Liver (tissue), 9 donors: ENCODE results near the gene COPZ1. TPM values are rescaled to one million over a fixed set of nuclear protein-coding genes. Genes with fewer than 3 reads are reported as not detected.
A peak's percentile ranks its signal among the peaks of the same experiment; 100 is the strongest.

Source experiments
- DNase-seq: peaks from one replicate; pipeline ENCODE4 v3.0.0-alpha.2; 2017; ENCODE audit warnings: low spot score
- H3K27ac ChIP-seq, 2 donors: one replicate each; pipeline ENCODE4 v1.7.0; 2013; ENCODE audit warnings: inconsistent platforms in 2 of 2, low read length in 2 of 2, control low read depth in 1 of 2, low read depth in 1 of 2, mild to moderate bottlenecking in 1 of 2
- H3K27me3 ChIP-seq, 4 donors: one replicate each; pipeline versions ENCODE4 v1.6.1 to v1.7.0; 2013; ENCODE audit warnings: low read length in 3 of 4, inconsistent platforms in 1 of 4, mild to moderate bottlenecking in 1 of 4, moderate library complexity in 1 of 4; ENCODE audit not compliant: control insufficient read depth in 4 of 4, insufficient read depth in 4 of 4
- H3K36me3 ChIP-seq, 4 donors: one replicate each; pipeline versions ENCODE4 v1.6.1 to v1.7.0; 2013; ENCODE audit warnings: low read length in 3 of 4, mild to moderate bottlenecking in 3 of 4, low read depth in 1 of 4, moderate library complexity in 1 of 4; ENCODE audit not compliant: control insufficient read depth in 4 of 4, insufficient read depth in 3 of 4
- H3K4me1 ChIP-seq, 4 donors: one replicate each; pipeline versions ENCODE4 v1.6.1 to v1.7.0; 2013; ENCODE audit warnings: low read length in 3 of 4, mild to moderate bottlenecking in 3 of 4, moderate library complexity in 1 of 4; ENCODE audit not compliant: control insufficient read depth in 4 of 4, insufficient read depth in 4 of 4
- H3K4me3 ChIP-seq, 3 donors: one replicate each; pipeline versions ENCODE4 v1.6.1 to v1.7.0; 2013; ENCODE audit warnings: low read length in 3 of 3, control low read depth in 1 of 3, low read depth in 1 of 3, mild to moderate bottlenecking in 1 of 3
- H3K9ac ChIP-seq, 2 donors: one replicate each; pipeline ENCODE4 v1.7.0; 2013; ENCODE audit warnings: low read length in 2 of 2, mild to moderate bottlenecking in 2 of 2, moderate library complexity in 2 of 2, control low read depth in 1 of 2, low read depth in 1 of 2
- H3K9me3 ChIP-seq, 4 donors: one replicate each; pipeline versions ENCODE4 v1.6.1 to v1.7.0; 2013; ENCODE audit warnings: low read length in 3 of 4; ENCODE audit not compliant: control insufficient read depth in 4 of 4
- HNF4A ChIP-seq, 2 donors: conservative IDR thresholded peaks; 2 replicates each; pipeline ENCODE4 v1.6.1; 2016; ENCODE audit warnings: antibody characterized with exemption in 2 of 2, mild to moderate bottlenecking in 2 of 2
- HNF4G ChIP-seq: IDR thresholded peaks from 2 replicates; pipeline ENCODE4 v1.6.1; 2016; ENCODE audit warnings: antibody characterized with exemption
- NR2F2 ChIP-seq: IDR thresholded peaks from 2 replicates; pipeline ENCODE4 v1.6.1; 2016; ENCODE audit warnings: antibody characterized with exemption
- RAD21 ChIP-seq, 2 donors: IDR thresholded peaks; 2 replicates each; pipeline ENCODE4 v1.6.1; 2016; ENCODE audit warnings: antibody characterized with exemption in 2 of 2, mild to moderate bottlenecking in 2 of 2
- RXRA ChIP-seq, 2 donors: IDR thresholded peaks; 2 replicates each; pipeline ENCODE4 v1.6.1; 2017 to 2018; ENCODE audit warnings: antibody characterized with exemption in 2 of 2, mild to moderate bottlenecking in 1 of 2
- SP1 ChIP-seq: IDR thresholded peaks from 2 replicates; pipeline ENCODE4 v1.6.1; 2018; ENCODE audit warnings: antibody characterized with exemption, mild to moderate bottlenecking
- TAF1 ChIP-seq: conservative IDR thresholded peaks from 2 replicates; pipeline ENCODE4 v1.6.1; 2016; ENCODE audit warnings: antibody characterized with exemption, mild to moderate bottlenecking
- YY1 ChIP-seq: IDR thresholded peaks from 2 replicates; pipeline ENCODE4 v1.6.1; 2016; ENCODE audit warnings: antibody characterized with exemption, mild to moderate bottlenecking
- WGBS: extraction: QIAGEN DNeasy Blood & Tissue Kit; methylation state at CpG from one replicate; pipeline ENCODE4 v1.1.7; 2013; 5-methylcytosine and 5-hydroxymethylcytosine counted together
- polyA plus RNA-seq, 2 donors: library from polyadenylated mRNA; stranded (reverse) in 1 of 2; unstranded in 1 of 2; fragments of 200-250 nt in 1 of 2; fragments of >200 nt in 1 of 2; fragmentation: Nextera tagmentation in 1 of 2; extraction: Ambion mirVana in 1 of 2; gene quantifications; one replicate each; pipeline versions ENCODE4 v1.2.1 to v1.2.3, GENCODE V29; 2013 to 2015
- total RNA-seq, 2 donors: library from RNA; depleted of rRNA; stranded (reverse); fragments of >200 nt; gene quantifications; one replicate each; pipeline ENCODE4 v1.2.3, GENCODE V29; 2014
- TF ChIP-seq, protein P1 (sequence below): IDR thresholded peaks from 2 replicates; pipeline ENCODE4 v1.6.1; 2016; ENCODE audit warnings: antibody characterized with exemption
- TF ChIP-seq, protein P2 (sequence below): IDR thresholded peaks from 2 replicates; pipeline ENCODE4 v1.6.1; 2016; ENCODE audit warnings: antibody characterized with exemption
- TF ChIP-seq, protein P3 (sequence below): IDR thresholded peaks from 2 replicates; pipeline ENCODE4 v1.6.1; 2016; ENCODE audit warnings: antibody characterized with exemption
- donor health status: healthy.
- donor health status: healthy.
- donor health status: healthy.
- donor health status: healthy.
- donor health status: healthy.

Gene COPZ1
- total and polyA plus RNA-seq, 4 donors: 54.6 to 92.6 (median 79.8) TPM

DNA sequence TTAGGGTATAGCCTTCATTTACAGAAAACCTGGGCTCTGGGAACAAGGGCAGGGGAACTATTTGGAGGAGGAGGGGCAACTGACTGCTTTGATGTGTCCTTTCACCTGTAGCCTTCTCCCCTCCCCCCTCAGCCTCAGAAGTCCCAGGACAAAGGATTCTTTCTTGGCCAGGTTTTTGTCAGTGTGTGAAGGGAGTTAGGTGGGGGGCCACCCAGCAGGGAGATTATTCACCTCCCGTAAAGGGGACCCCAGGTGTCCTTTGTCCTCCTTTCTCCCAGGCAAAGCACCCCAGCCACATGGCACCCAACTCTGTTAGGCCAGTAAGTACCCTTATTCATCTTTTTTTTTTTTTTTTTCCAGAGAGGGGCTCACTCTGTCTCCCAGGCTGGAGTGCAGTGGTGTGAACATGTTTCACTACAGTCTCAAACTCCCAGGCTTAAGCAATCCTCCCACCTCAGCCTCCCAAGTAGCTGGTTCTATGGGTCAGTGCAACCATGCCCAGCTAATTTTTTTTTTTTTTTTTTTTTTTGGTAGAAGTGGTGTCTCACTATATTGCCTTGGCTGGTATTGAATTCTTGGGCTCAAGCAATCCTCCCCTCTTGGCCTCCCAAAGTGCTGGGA, 23.4 kb upstream of the COPZ1 start:
- H3K27ac ChIP-seq: no peak overlapping the region
- no peak overlapping the region for H3K4me3 ChIP-seq
- no peak for TF ChIP-seq HNF4G
- TF ChIP-seq, protein P1, sequence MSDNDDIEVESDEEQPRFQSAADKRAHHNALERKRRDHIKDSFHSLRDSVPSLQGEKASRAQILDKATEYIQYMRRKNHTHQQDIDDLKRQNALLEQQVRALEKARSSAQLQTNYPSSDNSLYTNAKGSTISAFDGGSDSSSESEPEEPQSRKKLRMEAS: no peak
- no peak for TF ChIP-seq HNF4A (conservative IDR thresholded peaks at IDR 0.05)
- TF ChIP-seq, protein P2, sequence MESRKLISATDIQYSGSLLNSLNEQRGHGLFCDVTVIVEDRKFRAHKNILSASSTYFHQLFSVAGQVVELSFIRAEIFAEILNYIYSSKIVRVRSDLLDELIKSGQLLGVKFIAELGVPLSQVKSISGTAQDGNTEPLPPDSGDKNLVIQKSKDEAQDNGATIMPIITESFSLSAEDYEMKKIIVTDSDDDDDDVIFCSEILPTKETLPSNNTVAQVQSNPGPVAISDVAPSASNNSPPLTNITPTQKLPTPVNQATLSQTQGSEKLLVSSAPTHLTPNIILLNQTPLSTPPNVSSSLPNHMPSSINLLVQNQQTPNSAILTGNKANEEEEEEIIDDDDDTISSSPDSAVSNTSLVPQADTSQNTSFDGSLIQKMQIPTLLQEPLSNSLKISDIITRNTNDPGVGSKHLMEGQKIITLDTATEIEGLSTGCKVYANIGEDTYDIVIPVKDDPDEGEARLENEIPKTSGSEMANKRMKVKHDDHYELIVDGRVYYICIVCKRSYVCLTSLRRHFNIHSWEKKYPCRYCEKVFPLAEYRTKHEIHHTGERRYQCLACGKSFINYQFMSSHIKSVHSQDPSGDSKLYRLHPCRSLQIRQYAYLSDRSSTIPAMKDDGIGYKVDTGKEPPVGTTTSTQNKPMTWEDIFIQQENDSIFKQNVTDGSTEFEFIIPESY: no peak
- TF ChIP-seq, protein P3, sequence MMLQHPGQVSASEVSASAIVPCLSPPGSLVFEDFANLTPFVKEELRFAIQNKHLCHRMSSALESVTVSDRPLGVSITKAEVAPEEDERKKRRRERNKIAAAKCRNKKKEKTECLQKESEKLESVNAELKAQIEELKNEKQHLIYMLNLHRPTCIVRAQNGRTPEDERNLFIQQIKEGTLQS: no peak
- TF ChIP-seq RAD21 (IDR thresholded peaks at IDR 0.05): no peak
- H3K9me3 ChIP-seq: no peaks in the 10 kb centered on the region
- H3K27me3 ChIP-seq: no peaks in the 10 kb centered on the region
- no peaks in the 10 kb centered on the region for H3K36me3 ChIP-seq
- H3K9ac ChIP-seq: no peak overlapping the region
- peak; percentile 41 for DNase-seq
- H3K4me1 ChIP-seq: peaks cover 2 to 18% (median 8%) of the 10 kb centered on the region in 4 donors
- 83% methylated on average over 1 of the region's 1 CpG for WGBS

DNA sequence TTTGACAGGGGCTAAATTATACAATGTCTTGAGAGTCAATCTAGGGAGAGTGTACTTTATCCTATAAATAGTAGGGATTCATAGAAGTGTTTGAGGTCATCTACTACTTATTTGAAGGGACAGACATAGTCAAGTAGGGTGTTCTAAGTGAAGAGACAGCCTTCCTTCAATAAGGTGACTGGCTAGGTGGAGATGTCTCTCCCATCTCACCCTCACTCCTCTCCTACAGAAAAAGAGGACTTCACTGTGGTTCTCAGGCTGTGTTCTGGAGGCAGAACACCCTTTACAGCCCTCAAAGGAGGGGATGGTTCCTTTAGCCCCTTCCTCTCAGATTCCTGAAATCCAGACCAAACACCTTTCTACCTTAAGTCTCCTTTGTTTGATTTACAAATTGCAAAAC, 21.3 kb upstream of the COPZ1 start:
- H3K27me3 ChIP-seq: no peaks in the 10 kb centered on the region
- H3K9me3 ChIP-seq: no peaks in the 10 kb centered on the region
- H3K9ac ChIP-seq: no peak overlapping the region
- no peak overlapping the region for H3K27ac ChIP-seq
- H3K36me3 ChIP-seq: no peaks in the 10 kb centered on the region
- peaks cover 2 to 18% (median 10%) of the 10 kb centered on the region in 4 donors for H3K4me1 ChIP-seq
- no peak for TF ChIP-seq HNF4A (conservative IDR thresholded peaks at IDR 0.05)
- no peak for DNase-seq
- H3K4me3 ChIP-seq: no peak overlapping the region

DNA sequence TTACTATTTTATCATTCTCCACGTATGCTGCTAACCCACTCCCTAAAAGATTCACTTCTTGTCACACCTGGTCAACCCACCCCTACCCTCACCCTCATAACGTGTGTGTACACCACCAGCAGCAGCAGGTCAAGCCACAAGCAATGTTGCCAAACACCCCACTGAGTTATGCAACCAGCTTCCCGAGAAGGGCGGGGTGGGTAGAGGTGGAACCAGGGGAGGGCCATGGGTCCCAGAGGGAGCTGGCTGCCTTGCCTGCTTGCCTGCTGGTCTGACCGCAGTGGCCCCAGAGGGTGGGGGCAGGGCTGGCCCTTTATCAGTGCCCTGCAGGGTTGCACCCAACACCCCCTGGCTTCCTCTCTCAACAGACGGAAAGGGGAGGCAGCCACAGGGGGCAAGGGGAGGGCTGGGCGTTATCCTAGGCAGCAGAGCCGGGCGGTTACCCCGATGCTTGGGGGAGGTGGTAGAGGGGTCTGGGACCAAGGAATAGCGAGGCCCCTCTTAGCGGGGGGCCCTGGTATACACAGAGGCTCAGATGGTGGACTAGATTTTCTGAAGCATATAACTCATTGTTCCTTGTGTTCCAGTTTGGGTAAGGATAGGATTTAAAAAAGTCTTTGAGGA, 20.6 kb upstream of the COPZ1 start:
- H3K4me3 ChIP-seq: no peak overlapping the region
- no peaks in the 10 kb centered on the region for H3K9me3 ChIP-seq
- no peaks in the 10 kb centered on the region for H3K27me3 ChIP-seq
- WGBS: 13% methylated on average over 12 of the region's 12 CpGs
- H3K9ac ChIP-seq: no peak overlapping the region
- H3K4me1 ChIP-seq: peaks cover 2 to 18% (median 10%) of the 10 kb centered on the region in 4 donors
- H3K27ac ChIP-seq: peak overlapping the region in 1 of 2 donors; percentile 25
- no peaks in the 10 kb centered on the region for H3K36me3 ChIP-seq
- DNase-seq: peak; percentile 96
- TF ChIP-seq TAF1 (no peak), HNF4G (no peak), RAD21 (IDR thresholded peaks at IDR 0.05) (peak in 1 of 2 donors; percentile 33), SP1 (peak; percentile 35), NR2F2 (peak; percentile 64), RXRA (IDR thresholded peaks at IDR 0.05) (peak; percentile 51 to 64), HNF4A (conservative IDR thresholded peaks at IDR 0.05) (peak; percentile 21 to 31), YY1 (peak; percentile 34)
